Gastroesophageal sphincter (tissue), 3 donors: ENCODE results near the gene DBH.

Experiments
- CTCF ChIP-seq, 4 experiments: fragments of 200-600 bp in 2 of 4; fragments of 450-650 bp in 2 of 4; sonication (generic) in 1 of 4; IDR thresholded peaks; one replicate each; pipeline ENCODE4 v1.5.1; 2017 to 2019; ENCODE audit warnings: antibody characterized with exemption in 4 of 4, mild to moderate bottlenecking in 2 of 4, moderate library complexity in 2 of 4
- EP300 ChIP-seq: sonication (generic); formaldehyde crosslinking; IDR thresholded peaks from one replicate; pipeline ENCODE4 v1.6.1; 2017; ENCODE audit warnings: antibody characterized with exemption, mild to moderate bottlenecking
- POLR2A ChIP-seq, 2 donors: fragments of 450-650 bp; IDR thresholded peaks; one replicate each; pipeline ENCODE4 v1.6.1; 2017; ENCODE audit warnings: antibody characterized with exemption in 2 of 2, mild to moderate bottlenecking in 2 of 2, moderate library complexity in 1 of 2

GRCh38 chr9:133587051-133587450 lies 49.1 kb upstream of the DBH start:
- no peak for TF ChIP-seq CTCF (IDR thresholded peaks at IDR 0.05)
- no peak for TF ChIP-seq POLR2A (IDR thresholded peaks at IDR 0.05)
- TF ChIP-seq EP300, result no peak
